Gastroesophageal sphincter (tissue), 3 donors: ENCODE measurements around the gene SNRNP200.

Source experiments
- POLR2A ChIP-seq, 2 donors: fragments of 450-650 bp; IDR thresholded peaks; one replicate each; pipeline ENCODE4 v1.6.1; 2017; ENCODE audit warnings: antibody characterized with exemption in 2 of 2, mild to moderate bottlenecking in 2 of 2, moderate library complexity in 1 of 2
- TF ChIP-seq, protein P1 (sequence below), 4 experiments: fragments of 200-600 bp in 2 of 4; fragments of 450-650 bp in 2 of 4; sonication (generic) in 1 of 4; IDR thresholded peaks; one replicate each; pipeline ENCODE4 v1.5.1; 2017 to 2019; ENCODE audit warnings: antibody characterized with exemption in 4 of 4, mild to moderate bottlenecking in 2 of 4, moderate library complexity in 2 of 4

GRCh38 chr2:96236882-96237281 is 68.5 kb downstream of the SNRNP200 start:
- no peak for TF ChIP-seq POLR2A (IDR thresholded peaks at IDR 0.05)
- TF ChIP-seq, protein P1, sequence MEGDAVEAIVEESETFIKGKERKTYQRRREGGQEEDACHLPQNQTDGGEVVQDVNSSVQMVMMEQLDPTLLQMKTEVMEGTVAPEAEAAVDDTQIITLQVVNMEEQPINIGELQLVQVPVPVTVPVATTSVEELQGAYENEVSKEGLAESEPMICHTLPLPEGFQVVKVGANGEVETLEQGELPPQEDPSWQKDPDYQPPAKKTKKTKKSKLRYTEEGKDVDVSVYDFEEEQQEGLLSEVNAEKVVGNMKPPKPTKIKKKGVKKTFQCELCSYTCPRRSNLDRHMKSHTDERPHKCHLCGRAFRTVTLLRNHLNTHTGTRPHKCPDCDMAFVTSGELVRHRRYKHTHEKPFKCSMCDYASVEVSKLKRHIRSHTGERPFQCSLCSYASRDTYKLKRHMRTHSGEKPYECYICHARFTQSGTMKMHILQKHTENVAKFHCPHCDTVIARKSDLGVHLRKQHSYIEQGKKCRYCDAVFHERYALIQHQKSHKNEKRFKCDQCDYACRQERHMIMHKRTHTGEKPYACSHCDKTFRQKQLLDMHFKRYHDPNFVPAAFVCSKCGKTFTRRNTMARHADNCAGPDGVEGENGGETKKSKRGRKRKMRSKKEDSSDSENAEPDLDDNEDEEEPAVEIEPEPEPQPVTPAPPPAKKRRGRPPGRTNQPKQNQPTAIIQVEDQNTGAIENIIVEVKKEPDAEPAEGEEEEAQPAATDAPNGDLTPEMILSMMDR (IDR thresholded peaks at IDR 0.05) = no peak
